Type B pancreatic cell (in vitro differentiated cells): ENCODE results near the gene CAPN8. TPM values are rescaled to one million over a fixed set of nuclear protein-coding genes. Genes with fewer than 3 reads are reported as not detected.

Experiments
- DNase-seq: peaks from one replicate; pipeline ENCODE4 v3.0.0; 2021; ENCODE audit warnings: mixed read lengths; ENCODE audit not compliant: unreplicated experiment; ENCODE audit errors: extremely low spot score
- H3K27ac Mint-ChIP-seq: 2 replicates; pipeline ENCODE4 v1.8.0; 2021; ENCODE audit warnings: mild to moderate bottlenecking, mixed read lengths
- H3K27me3 Mint-ChIP-seq: 2 replicates; pipeline ENCODE4 v1.8.0; 2021; ENCODE audit warnings: mixed read lengths
- H3K36me3 Mint-ChIP-seq: 2 replicates; pipeline ENCODE4 v1.8.0; 2021; ENCODE audit warnings: mixed read lengths
- H3K4me1 Mint-ChIP-seq: one replicate; pipeline ENCODE4 v1.8.0; 2021; ENCODE audit warnings: mixed read lengths; ENCODE audit not compliant: unreplicated experiment
- H3K4me3 Mint-ChIP-seq: 2 replicates; pipeline ENCODE4 v1.8.0; 2021; ENCODE audit warnings: mild to moderate bottlenecking, mixed read lengths
- H3K9me3 Mint-ChIP-seq: 2 replicates; pipeline ENCODE4 v1.8.0; 2021; ENCODE audit warnings: mixed read lengths
- total RNA-seq: library from RNA; stranded (reverse); gene quantifications from 2 replicates; pipeline ENCODE4 v1.2.1, GENCODE V29; 2021; ENCODE audit warnings: low replicate concordance
- TF ChIP-seq, protein P1 (sequence below): fragments of 200-600 bp; sonication (generic); conservative IDR thresholded peaks from 2 replicates; pipeline ENCODE4 v1.5.0; 2021; ENCODE audit warnings: antibody characterized with exemption, mild to moderate bottlenecking

Gene CAPN8
- total RNA-seq, 1 donor from 2014 or later: 2.3 TPM

DNA sequence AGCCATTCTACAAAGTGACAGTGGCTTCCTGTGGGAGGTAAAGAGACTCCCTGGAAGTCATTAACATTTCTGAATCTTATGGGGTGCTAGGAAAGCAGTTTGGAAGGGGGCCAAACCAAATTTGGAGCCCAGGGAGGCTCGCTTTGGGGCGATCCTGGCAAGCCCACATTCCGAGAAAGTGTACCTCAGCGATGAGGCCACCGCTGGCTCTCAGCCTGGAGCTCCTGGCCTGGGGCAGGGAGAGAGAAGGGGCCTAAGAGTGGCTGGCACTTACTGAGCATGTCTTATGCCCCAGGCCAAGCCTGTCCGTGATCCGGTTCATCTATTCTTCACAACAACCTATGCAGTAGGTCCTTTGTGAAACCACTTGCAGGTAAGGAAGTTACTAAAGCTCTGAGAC, 173.5 kb downstream of the CAPN8 start:
- TF ChIP-seq, protein P1, sequence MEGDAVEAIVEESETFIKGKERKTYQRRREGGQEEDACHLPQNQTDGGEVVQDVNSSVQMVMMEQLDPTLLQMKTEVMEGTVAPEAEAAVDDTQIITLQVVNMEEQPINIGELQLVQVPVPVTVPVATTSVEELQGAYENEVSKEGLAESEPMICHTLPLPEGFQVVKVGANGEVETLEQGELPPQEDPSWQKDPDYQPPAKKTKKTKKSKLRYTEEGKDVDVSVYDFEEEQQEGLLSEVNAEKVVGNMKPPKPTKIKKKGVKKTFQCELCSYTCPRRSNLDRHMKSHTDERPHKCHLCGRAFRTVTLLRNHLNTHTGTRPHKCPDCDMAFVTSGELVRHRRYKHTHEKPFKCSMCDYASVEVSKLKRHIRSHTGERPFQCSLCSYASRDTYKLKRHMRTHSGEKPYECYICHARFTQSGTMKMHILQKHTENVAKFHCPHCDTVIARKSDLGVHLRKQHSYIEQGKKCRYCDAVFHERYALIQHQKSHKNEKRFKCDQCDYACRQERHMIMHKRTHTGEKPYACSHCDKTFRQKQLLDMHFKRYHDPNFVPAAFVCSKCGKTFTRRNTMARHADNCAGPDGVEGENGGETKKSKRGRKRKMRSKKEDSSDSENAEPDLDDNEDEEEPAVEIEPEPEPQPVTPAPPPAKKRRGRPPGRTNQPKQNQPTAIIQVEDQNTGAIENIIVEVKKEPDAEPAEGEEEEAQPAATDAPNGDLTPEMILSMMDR: no peak
- no peak for DNase-seq
- Mint-ChIP-seq H3K27ac (no peak overlapping the region), H3K4me1 (peaks cover 13% of the 10 kb centered on the region), H3K4me3 (no peak overlapping the region), H3K27me3 (peaks cover 6% of the 10 kb centered on the region), H3K9me3 (no peaks in the 10 kb centered on the region), H3K36me3 (no peaks in the 10 kb centered on the region)

Other genes with a start within 250 kb of the CAPN8 start
- gene CAPN2, start 46.8 kb upstream of the CAPN8 start, total RNA-seq: 111 and 120 TPM in 2 replicates
- gene TP53BP2, start 180.2 kb upstream of the CAPN8 start, total RNA-seq: 51.3 and 67.2 TPM in 2 replicates